ENCODE results near the gene UBR3.

GRCh38 chr2:169778446-169778845 lies 48.8 kb upstream of the UBR3 start:
- no peak for TF ChIP-seq TAF1 (IDR thresholded peaks at IDR 0.05; ENCODE audit: low read depth)
- TF ChIP-seq EP300 (IDR thresholded peaks at IDR 0.05; ENCODE audit: borderline replicate concordance) = no peak
- TF ChIP-seq YY1 (IDR thresholded peaks at IDR 0.05; ENCODE audit: low read depth) = no peak
- no peak for TF ChIP-seq RAD21 (IDR thresholded peaks at IDR 0.05; ENCODE audit: low read depth)
- no peak for TF ChIP-seq MAX (IDR thresholded peaks at IDR 0.05)
